HL-60 (cell line): ENCODE data around the gene CREB5.

ENCODE experiments used
- DNase-seq, 2 experiments: peaks; one replicate each; pipeline ENCODE4 v3.0.0-alpha.2; 2010 to 2020; ENCODE audit warnings: low read depth in 1 of 2, low spot score in 1 of 2
- H3K27ac ChIP-seq: fragments of 250-450 bp; sonication (Bioruptor Pico); replicated peaks from 2 replicates; pipeline ENCODE4 v1.5.1; 2020; ENCODE audit warnings: mild to moderate bottlenecking, moderate library complexity
- H3K27me3 ChIP-seq: fragments of 250-450 bp; sonication (Bioruptor Pico); 2 replicates; pipeline ENCODE4 v1.5.1; 2021; ENCODE audit warnings: mild to moderate bottlenecking, moderate library complexity; ENCODE audit not compliant: insufficient read depth, poor library complexity, severe bottlenecking
- H3K4me3 ChIP-seq: replicated peaks from 2 replicates; pipeline ENCODE4 v1.5.1; 2011; ENCODE audit warnings: mild to moderate bottlenecking, control low read depth, low read length; ENCODE audit not compliant: insufficient read depth
- GABPA ChIP-seq: IDR thresholded peaks from 2 replicates; pipeline ENCODE4 v1.6.1; 2012; ENCODE audit warnings: low read depth
- POLR2AphosphoS5 ChIP-seq: IDR thresholded peaks from 2 replicates; pipeline ENCODE4 v1.6.1; 2012; ENCODE audit warnings: low read depth
- SPI1 ChIP-seq: IDR thresholded peaks from 2 replicates; pipeline ENCODE4 v1.6.1; 2012; ENCODE audit warnings: low read depth, mild to moderate bottlenecking, borderline replicate concordance
- TF ChIP-seq, protein P1 (sequence below): IDR thresholded peaks from 2 replicates; pipeline ENCODE4 v1.6.1; 2012; ENCODE audit warnings: low read depth; ENCODE audit not compliant: insufficient replicate concordance
- TF ChIP-seq, protein P2 (sequence below): IDR thresholded peaks from one replicate; pipeline ENCODE4 v1.5.1; 2011; ENCODE audit warnings: low read length, control low read depth, inconsistent platforms; ENCODE audit not compliant: insufficient read depth

The CREB5 gene

DNA sequence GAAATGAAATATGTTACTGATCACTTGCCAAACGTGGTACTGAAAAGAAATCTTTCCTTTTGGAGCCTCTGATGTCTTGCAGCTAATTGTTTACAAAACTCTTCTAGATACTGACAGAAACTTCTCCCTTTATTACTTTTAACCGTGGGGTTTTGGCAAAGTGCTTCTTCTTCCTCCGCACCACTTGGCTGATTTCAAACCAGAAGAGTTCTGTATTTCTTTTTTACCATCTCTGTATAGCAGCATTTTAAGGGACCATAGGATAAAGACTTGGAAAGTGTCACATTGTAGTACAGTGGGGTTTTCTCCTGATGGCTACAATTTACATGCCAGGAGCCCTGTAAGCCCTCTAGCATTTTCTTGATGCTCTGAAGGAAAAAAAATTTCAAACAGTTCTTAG, 21.9 kb upstream of the CREB5 start:
- Histone ChIP-seq H3K27me3 (peaks cover 8% of the 10 kb centered on the region), H3K27ac (no peak overlapping the region), H3K4me3 (no peak overlapping the region)
- no peak for DNase-seq
- TF ChIP-seq POLR2AphosphoS5: no peak
- TF ChIP-seq, protein P1, sequence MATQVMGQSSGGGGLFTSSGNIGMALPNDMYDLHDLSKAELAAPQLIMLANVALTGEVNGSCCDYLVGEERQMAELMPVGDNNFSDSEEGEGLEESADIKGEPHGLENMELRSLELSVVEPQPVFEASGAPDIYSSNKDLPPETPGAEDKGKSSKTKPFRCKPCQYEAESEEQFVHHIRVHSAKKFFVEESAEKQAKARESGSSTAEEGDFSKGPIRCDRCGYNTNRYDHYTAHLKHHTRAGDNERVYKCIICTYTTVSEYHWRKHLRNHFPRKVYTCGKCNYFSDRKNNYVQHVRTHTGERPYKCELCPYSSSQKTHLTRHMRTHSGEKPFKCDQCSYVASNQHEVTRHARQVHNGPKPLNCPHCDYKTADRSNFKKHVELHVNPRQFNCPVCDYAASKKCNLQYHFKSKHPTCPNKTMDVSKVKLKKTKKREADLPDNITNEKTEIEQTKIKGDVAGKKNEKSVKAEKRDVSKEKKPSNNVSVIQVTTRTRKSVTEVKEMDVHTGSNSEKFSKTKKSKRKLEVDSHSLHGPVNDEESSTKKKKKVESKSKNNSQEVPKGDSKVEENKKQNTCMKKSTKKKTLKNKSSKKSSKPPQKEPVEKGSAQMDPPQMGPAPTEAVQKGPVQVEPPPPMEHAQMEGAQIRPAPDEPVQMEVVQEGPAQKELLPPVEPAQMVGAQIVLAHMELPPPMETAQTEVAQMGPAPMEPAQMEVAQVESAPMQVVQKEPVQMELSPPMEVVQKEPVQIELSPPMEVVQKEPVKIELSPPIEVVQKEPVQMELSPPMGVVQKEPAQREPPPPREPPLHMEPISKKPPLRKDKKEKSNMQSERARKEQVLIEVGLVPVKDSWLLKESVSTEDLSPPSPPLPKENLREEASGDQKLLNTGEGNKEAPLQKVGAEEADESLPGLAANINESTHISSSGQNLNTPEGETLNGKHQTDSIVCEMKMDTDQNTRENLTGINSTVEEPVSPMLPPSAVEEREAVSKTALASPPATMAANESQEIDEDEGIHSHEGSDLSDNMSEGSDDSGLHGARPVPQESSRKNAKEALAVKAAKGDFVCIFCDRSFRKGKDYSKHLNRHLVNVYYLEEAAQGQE: no peak
- TF ChIP-seq, protein P2, sequence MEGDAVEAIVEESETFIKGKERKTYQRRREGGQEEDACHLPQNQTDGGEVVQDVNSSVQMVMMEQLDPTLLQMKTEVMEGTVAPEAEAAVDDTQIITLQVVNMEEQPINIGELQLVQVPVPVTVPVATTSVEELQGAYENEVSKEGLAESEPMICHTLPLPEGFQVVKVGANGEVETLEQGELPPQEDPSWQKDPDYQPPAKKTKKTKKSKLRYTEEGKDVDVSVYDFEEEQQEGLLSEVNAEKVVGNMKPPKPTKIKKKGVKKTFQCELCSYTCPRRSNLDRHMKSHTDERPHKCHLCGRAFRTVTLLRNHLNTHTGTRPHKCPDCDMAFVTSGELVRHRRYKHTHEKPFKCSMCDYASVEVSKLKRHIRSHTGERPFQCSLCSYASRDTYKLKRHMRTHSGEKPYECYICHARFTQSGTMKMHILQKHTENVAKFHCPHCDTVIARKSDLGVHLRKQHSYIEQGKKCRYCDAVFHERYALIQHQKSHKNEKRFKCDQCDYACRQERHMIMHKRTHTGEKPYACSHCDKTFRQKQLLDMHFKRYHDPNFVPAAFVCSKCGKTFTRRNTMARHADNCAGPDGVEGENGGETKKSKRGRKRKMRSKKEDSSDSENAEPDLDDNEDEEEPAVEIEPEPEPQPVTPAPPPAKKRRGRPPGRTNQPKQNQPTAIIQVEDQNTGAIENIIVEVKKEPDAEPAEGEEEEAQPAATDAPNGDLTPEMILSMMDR: no peak
- no peak for TF ChIP-seq SPI1
- no peak for TF ChIP-seq GABPA

DNA sequence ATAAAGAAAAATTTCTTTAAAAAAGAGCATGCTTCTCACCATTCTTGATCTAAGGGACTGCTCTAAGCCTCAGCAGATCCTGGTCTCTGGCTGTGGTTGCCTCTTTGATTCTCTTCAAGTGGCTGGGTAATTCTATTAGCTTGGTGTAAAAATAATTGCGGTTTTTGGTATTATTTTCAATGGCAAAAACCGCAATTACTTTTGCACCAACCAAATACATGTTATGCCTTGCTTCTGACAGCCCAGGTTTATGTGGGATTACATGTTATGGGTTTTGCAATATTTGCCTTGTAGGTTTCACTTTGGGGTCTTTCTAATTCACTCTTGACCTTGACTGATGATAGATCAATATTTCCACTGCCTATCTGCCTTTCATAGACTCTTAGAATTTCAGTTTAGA, 20.0 kb upstream of the CREB5 start:
- DNase-seq: no peak
- H3K27me3 ChIP-seq: peaks cover 8% of the 10 kb centered on the region
- no peak overlapping the region for H3K4me3 ChIP-seq
- TF ChIP-seq, protein P2: no peak
- H3K27ac ChIP-seq: no peak overlapping the region

DNA sequence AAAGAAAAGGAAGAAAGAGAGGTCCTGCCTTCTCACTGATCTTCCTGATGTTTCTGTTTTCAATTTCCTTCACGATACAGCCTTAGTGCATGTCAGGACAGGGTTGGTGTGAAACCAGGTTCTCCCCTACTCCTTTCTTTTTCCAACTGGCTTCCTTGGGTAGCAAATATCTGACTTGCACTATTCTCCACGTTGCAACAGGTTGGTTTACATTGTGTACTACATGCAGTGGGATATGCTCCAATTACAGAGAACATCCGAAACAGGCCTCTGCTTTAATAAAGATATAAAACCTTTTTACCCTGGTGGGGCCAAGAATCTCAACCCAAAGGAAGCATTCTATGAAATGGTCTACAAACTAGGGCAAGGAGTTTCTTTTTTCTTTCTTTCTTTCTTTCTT, 16.9 kb upstream of the CREB5 start:
- Histone ChIP-seq H3K27me3 (peaks cover 3% of the 10 kb centered on the region), H3K4me3 (no peak overlapping the region), H3K27ac (no peak overlapping the region)
- TF ChIP-seq, protein P2: no peak
- TF ChIP-seq GABPA (no peak), POLR2AphosphoS5 (no peak), SPI1 (no peak)
- TF ChIP-seq, protein P1: no peak
- no peak for DNase-seq

DNA sequence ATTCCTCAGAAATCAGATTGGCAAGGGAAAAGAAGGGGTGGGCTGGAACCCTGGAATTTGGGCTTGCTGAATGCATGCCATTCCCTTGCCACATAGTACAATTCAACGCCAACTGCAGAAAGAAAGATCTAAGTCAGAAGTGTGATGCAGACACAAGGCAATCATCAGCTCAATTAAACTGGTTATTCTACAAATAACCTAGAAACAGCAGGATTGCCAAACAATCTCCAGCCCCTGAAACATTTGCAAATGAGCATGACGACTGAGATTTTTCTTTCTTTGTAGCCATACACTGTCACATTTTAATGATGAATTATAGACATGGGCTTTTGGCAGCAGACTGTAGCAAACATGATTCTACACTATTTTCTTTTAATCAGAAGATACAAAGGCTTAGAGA, 16.5 kb upstream of the CREB5 start:
- TF ChIP-seq SPI1 (no peak), GABPA (no peak), POLR2AphosphoS5 (no peak)
- TF ChIP-seq, protein P2: no peak
- TF ChIP-seq, protein P1: no peak
- no peak for DNase-seq

More for the DNA sequence above, 16.5 kb upstream of the CREB5 start:
- Histone ChIP-seq H3K27ac (no peak overlapping the region), H3K4me3 (no peak overlapping the region), H3K27me3 (peaks cover 2% of the 10 kb centered on the region)
